Measurements from ENCODE around the gene ZWINT. TPM values are rescaled to one million over a fixed set of nuclear protein-coding genes. Genes with fewer than 3 reads are reported as not detected.

ZWINT gene
- total RNA-seq, 2 donors from 2014 or later: 79.4 to 88.3 TPM

DNA sequence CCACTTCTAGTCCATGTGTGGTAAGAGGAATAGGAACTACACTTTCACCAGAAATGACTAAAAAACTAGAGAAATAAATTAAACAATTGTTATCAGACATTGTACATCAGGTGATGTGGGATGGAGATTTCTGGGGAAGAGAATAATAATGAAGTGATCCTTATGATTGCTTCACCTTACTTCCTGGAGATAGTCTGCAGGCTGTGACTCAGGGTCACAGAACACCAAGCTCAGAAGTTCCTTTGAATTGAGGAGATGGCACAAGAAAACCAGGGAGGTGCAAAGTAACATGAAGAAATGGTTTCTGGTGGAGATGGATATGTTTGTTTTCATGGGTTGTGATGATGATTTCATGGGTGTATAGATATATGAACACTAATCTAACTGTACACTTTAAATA lies 44.5 kb downstream of the ZWINT start:
- no peak for ATAC-seq
- H3K27ac Mint-ChIP-seq: no peak overlapping the region
- H3K36me3 Mint-ChIP-seq: no peaks in the 10 kb centered on the region
- peaks cover 0 to 5% of the 10 kb centered on the region in 2 donors for H3K9me3 Mint-ChIP-seq
- no peak for DNase-seq (ENCODE audit: low spot score in 2 of 2)

Data from activated naive CD4-positive, alpha-beta T cell treated with anti-CD3 and anti-CD28 coated beads, Interleukin-2, amount 50 U/mL, for 72 hours (primary cell).